ENCODE data around the gene LYPD1. TPM values are rescaled to one million over a fixed set of nuclear protein-coding genes. Genes with fewer than 3 reads are reported as not detected.
A peak's percentile ranks its signal among the peaks of the same experiment; 100 is the strongest.

LYPD1 gene
- total and polyA plus RNA-seq, 2 experiments from 2014 or later = 1.5 to 4.2 TPM

DNA sequence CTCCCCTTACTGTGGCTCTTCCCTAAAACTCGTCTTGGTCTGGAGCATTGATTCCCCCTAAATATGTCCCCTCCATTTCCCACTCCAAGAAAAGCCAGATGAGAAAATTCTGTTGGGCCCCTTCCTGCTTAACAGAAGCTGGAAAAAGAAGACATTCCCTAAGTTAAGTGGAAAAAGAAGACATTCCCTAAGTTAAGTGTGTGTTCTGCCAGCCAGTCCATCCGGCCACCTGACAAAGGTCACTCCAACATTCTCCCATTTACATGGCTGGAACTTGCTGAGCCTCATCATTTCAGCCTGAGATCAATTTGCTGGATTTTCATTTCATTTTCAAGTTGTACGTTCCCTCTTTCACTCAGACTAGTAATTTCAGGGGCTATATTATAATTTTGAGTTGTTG lies 52.0 kb downstream of the LYPD1 start:
- Histone ChIP-seq H3K36me3 (ENCODE audit: insufficient read depth) (no peaks in the 10 kb centered on the region), H2AFZ (no peak overlapping the region), H3K79me2 (replicated peaks; ENCODE audit: insufficient read depth) (no peaks in the 10 kb centered on the region), H3K4me2 (no peak overlapping the region), H3K9me2 (ENCODE audit: insufficient read depth) (peaks cover 2% of the 10 kb centered on the region; the same call in 1 of the 2 replicates), H3K27ac (ENCODE audit: low read depth) (no peak overlapping the region), H3K4me1 (ENCODE audit: insufficient read depth) (no peaks in the 10 kb centered on the region), H4K20me1 (replicated peaks; ENCODE audit: insufficient read depth) (no peaks in the 10 kb centered on the region), H3F3A (replicated peaks; ENCODE audit: low read depth) (no peaks in the 10 kb centered on the region), H3K4me3 (no peak overlapping the region), H3K27me3 (ENCODE audit: insufficient read depth) (no peaks in the 10 kb centered on the region)
- H3K27me3 Mint-ChIP-seq (ENCODE audit: insufficient read depth, low read depth, poor library complexity) = peaks cover 4% of the 10 kb centered on the region
- no peaks in the 10 kb centered on the region for H3K36me3 Mint-ChIP-seq (ENCODE audit: low read depth)
- ATAC-seq (no peak), DNase-seq (ENCODE audit: low spot score) (peak; percentile 16)
- TF ChIP-seq, protein P1, sequence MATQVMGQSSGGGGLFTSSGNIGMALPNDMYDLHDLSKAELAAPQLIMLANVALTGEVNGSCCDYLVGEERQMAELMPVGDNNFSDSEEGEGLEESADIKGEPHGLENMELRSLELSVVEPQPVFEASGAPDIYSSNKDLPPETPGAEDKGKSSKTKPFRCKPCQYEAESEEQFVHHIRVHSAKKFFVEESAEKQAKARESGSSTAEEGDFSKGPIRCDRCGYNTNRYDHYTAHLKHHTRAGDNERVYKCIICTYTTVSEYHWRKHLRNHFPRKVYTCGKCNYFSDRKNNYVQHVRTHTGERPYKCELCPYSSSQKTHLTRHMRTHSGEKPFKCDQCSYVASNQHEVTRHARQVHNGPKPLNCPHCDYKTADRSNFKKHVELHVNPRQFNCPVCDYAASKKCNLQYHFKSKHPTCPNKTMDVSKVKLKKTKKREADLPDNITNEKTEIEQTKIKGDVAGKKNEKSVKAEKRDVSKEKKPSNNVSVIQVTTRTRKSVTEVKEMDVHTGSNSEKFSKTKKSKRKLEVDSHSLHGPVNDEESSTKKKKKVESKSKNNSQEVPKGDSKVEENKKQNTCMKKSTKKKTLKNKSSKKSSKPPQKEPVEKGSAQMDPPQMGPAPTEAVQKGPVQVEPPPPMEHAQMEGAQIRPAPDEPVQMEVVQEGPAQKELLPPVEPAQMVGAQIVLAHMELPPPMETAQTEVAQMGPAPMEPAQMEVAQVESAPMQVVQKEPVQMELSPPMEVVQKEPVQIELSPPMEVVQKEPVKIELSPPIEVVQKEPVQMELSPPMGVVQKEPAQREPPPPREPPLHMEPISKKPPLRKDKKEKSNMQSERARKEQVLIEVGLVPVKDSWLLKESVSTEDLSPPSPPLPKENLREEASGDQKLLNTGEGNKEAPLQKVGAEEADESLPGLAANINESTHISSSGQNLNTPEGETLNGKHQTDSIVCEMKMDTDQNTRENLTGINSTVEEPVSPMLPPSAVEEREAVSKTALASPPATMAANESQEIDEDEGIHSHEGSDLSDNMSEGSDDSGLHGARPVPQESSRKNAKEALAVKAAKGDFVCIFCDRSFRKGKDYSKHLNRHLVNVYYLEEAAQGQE (IDR thresholded peaks at IDR 0.05; ENCODE audit: unreplicated experiment) = no peak
- TF ChIP-seq POLR2AphosphoS5 (IDR thresholded peaks at IDR 0.05; ENCODE audit: low read depth) (no peak), ZNF114 (CRISPR knock-in tag; IDR thresholded peaks at IDR 0.05) (no peak), NANOG (IDR thresholded peaks at IDR 0.05; ENCODE audit: borderline replicate concordance) (no peak), EZH2 (IDR thresholded peaks at IDR 0.05; ENCODE audit: low read depth, unreplicated experiment) (no peak), JUNB (IDR thresholded peaks at IDR 0.05; ENCODE audit: unreplicated experiment) (peak; percentile 82), ZNF331 (CRISPR knock-in tag; IDR thresholded peaks at IDR 0.05; ENCODE audit: low read depth) (no peak), EZH2phosphoT487 (IDR thresholded peaks at IDR 0.05; ENCODE audit: unreplicated experiment) (no peak)
- TF ChIP-seq, protein P2, sequence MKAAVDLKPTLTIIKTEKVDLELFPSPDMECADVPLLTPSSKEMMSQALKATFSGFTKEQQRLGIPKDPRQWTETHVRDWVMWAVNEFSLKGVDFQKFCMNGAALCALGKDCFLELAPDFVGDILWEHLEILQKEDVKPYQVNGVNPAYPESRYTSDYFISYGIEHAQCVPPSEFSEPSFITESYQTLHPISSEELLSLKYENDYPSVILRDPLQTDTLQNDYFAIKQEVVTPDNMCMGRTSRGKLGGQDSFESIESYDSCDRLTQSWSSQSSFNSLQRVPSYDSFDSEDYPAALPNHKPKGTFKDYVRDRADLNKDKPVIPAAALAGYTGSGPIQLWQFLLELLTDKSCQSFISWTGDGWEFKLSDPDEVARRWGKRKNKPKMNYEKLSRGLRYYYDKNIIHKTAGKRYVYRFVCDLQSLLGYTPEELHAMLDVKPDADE (IDR thresholded peaks at IDR 0.05) = no peak
- H3K4me3 Mint-ChIP-seq = no peak overlapping the region
- H3K4me1 Mint-ChIP-seq = peaks cover 20% of the 10 kb centered on the region
- no peak overlapping the region for H3K27ac Mint-ChIP-seq
- no peaks in the 10 kb centered on the region for H3K9me3 Mint-ChIP-seq

DNA sequence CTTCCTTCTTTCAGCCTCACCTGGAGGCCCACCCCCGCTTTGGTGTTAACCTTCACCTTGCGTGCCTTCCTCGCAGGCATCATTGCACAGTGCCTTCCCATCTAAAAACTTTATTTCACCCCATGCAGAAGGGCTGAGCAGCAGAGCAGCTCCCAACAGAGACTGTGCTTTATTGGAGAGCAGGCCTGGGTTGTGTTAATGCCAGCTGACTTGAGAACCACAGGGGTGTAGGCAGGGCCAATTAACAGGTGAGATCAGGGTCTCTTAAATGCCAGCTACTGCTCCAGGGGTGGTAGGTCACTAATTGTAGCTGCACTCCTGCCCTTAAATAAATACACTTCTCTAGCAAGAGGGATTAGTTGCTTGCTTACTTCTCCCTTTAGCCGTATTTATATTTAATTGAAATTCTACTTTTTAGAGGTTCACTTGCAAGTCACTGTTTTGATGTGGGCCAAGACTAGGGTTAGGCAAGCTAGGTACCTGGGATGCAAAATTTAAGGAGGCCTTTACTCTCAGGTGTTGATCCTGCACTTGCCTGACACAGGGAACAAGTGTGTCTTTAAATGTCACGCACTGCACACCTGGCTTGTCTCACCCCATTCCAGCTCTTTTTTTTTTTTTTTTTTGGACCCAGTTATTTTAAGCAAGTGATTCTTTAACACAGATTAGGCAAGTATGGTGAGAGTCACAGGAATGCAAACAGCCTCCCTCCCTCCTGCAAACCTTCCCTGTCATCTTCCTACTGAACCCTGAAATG lies 54.5 kb downstream of the LYPD1 start:
- Histone ChIP-seq H3K27me3 (ENCODE audit: insufficient read depth) (no peaks in the 10 kb centered on the region), H4K20me1 (replicated peaks; ENCODE audit: insufficient read depth) (no peaks in the 10 kb centered on the region), H3K27ac (ENCODE audit: low read depth) (no peak overlapping the region), H3K4me1 (ENCODE audit: insufficient read depth) (no peaks in the 10 kb centered on the region; the same call in 1 of the 2 replicates), H2AFZ (no peak overlapping the region), H3K79me2 (replicated peaks; ENCODE audit: insufficient read depth) (no peaks in the 10 kb centered on the region), H3K4me2 (no peak overlapping the region), H3K4me3 (no peak overlapping the region), H3K36me3 (ENCODE audit: insufficient read depth) (no peaks in the 10 kb centered on the region), H3K9me2 (ENCODE audit: insufficient read depth) (peaks cover 7% of the 10 kb centered on the region; the same call in 1 of the 2 replicates), H3F3A (replicated peaks; ENCODE audit: low read depth) (no peaks in the 10 kb centered on the region)
- Mint-ChIP-seq H3K9me3 (no peaks in the 10 kb centered on the region), H3K4me3 (no peak overlapping the region), H3K27me3 (ENCODE audit: insufficient read depth, low read depth, poor library complexity) (peaks cover under 1% of the 10 kb centered on the region), H3K4me1 (peaks cover 28% of the 10 kb centered on the region), H3K27ac (no peak overlapping the region), H3K36me3 (ENCODE audit: low read depth) (no peaks in the 10 kb centered on the region)
- peak; percentile 51 for ATAC-seq
- DNase-seq (ENCODE audit: low spot score) = no peak
- TF ChIP-seq ZNF331 (CRISPR knock-in tag; IDR thresholded peaks at IDR 0.05; ENCODE audit: low read depth) (no peak), POLR2AphosphoS5 (IDR thresholded peaks at IDR 0.05; ENCODE audit: low read depth) (no peak)
